Tongue (tissue), 2 donors: ENCODE data around the gene SOX6. TPM values are rescaled to one million over a fixed set of nuclear protein-coding genes. Genes with fewer than 3 reads are reported as not detected.

ENCODE experiments used
- DNase-seq: peaks from one replicate; pipeline ENCODE4 v3.0.0-alpha.2; 2015
- total RNA-seq: library from RNA; depleted of rRNA; stranded (reverse); fragments of >200 nt; gene quantifications from one replicate; pipeline ENCODE4 v1.2.3, GENCODE V29; 2014

The SOX6 gene
- total RNA-seq, 1 donor from 2014 or later = 45.0 TPM

DNA sequence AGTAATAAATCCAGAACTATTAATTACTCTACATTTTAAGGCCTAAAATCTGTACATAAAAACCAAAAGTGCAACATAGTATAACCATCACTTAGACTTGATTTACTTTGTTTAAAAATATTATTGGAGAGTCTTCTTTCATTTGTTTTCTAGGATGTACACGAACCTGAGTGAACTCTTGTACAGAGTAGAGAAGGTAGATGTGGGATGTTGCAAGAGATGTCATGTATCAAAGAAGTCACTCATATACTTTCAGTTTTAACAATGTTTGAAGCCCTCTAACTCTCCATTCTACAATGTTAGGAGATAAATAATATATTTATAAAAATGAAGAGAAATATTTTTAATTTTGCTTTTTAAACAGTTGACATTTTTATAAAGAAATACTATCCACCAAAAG is 38.6 kb downstream of the SOX6 start:
- no peak for DNase-seq

GRCh38 chr11:16313846-16314245 is 42.5 kb downstream of the SOX6 start:
- no peak for DNase-seq

DNA sequence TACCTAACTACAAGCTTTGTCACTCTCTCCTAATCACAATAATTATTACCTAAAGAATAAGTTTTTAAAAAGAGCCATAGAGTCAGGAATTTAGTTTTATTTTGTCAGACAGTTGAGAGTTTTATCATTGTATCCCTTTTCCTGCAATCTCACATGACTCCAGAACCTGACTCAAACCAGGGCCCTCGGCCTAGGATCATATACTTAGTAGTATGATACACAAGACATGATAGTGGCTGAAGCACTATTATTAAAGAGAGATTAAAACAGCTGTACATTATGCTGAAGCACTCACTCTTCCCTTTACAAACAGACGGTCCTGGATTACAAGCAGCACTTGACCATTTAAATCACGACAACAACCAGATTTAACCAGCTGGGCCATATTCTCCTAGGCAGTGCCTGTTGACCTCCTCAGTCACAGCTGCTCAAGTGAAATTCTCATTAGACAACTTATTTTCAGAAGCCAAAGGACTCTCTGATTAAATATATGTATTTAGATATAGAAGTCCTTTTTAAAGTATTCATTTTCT is 44.0 kb downstream of the SOX6 start:
- peak; percentile 68 for DNase-seq

DNA sequence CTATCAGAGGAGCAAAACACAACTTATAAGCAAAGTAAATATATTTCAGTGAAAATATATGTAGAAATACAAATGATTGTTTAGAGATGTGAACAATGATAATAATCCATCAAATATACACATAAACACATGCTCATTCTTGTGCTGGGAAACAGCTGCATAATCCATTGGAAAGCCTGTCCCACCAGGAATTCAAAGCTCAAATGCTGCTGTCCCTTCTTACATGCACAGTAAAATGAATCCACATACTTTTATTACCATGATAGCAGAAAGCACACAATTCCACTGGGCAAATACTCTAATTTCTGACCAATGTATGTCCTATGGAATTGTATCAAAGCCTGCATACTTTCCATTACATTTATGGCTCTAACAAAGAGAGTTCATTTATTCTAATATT is 44.5 kb downstream of the SOX6 start:
- peak; percentile 62 for DNase-seq

DNA sequence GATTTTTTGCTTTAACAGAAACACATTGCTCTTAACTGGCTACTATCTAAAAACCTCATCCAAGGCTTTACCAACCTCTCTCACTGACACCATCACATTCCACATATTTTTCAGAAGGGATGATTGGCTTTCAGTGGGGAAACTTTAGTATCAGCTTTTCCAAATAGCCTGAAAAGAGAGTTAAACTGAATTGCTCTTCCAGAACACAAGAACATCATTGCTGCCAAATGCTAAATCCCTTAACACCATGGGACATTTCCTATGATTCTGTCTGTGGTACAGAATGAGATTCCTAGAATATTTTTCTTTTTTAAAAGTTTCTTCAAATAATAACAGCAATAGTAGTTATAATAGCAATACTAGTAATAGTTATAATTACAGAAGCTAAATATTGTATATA is 45.4 kb downstream of the SOX6 start:
- DNase-seq = peak; percentile 60

DNA sequence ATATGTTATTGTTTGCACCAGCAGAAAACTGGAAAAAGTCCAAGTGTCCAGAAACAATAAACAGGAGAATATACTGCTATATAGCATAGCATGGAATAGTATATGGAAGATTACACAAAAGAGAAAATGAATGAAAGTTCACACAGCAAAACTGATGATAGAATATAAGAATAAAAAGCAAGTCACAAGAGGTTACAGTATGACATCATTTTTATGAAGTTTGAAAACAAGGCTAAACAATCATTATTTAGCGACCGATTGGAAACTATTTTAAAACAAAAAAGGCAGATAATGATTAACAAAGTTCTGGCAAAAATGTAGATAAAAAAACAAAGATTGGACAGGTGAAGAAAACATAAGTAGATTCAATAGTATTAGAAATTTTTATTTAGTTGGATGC is 47.1 kb downstream of the SOX6 start:
- no peak for DNase-seq

- no peak for DNase-seq
These were observed 54.9 kb downstream of the SOX6 start for GRCh38 chr11:16301462-16301861.

GRCh38 chr11:16299884-16300782 is 56.2 kb downstream of the SOX6 start:
- no peak for DNase-seq

DNA sequence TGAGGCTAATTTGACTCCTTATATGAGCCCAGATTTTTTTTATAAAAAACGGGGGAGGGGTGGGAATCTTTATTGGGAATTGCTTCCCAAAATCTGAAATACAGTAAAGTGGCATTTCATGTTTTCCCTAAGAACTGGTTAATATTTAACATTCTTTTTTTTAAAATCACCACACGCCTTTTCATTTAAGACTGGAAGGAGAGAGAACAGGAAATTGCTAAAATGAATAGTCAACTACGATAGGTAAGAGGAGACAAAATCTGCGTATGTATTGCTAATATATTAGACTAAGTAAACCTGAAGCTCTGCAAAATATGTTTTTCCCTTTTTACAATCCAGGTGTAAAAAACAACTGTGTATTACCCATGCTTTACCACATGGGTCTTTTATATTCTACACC is 57.0 kb downstream of the SOX6 start:
- DNase-seq = no peak

- DNase-seq = peak; percentile 58
These were observed 59.0 kb downstream of the SOX6 start for GRCh38 chr11:16297332-16297731.

- DNase-seq = peak; percentile 54
These were observed 60.1 kb downstream of the SOX6 start for GRCh38 chr11:16296273-16296672.

DNA sequence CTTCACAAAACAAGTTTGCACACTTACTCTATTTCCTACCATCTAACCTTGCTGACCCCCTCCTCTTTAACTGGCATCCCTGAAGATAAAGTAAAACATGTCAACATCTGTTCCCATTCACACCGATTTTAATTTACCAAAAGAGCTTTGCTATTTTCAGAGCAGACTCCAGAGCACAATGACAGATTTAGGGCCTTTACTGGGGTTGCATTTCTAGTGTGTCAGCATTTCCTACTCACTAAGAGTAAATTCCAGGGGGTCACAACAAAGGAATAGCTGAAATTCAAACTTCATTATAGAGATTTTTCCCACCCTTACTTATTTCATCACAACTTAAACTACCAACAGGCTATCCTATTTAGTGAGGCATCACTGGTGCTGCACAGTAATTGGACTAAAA is 60.8 kb downstream of the SOX6 start:
- peak; percentile 19 for DNase-seq

GRCh38 chr11:16293204-16293681 is 63.1 kb downstream of the SOX6 start:
- DNase-seq = peak; percentile 72

- peak; percentile 89 for DNase-seq
These were observed 64.0 kb downstream of the SOX6 start for GRCh38 chr11:16292167-16292859.

DNA sequence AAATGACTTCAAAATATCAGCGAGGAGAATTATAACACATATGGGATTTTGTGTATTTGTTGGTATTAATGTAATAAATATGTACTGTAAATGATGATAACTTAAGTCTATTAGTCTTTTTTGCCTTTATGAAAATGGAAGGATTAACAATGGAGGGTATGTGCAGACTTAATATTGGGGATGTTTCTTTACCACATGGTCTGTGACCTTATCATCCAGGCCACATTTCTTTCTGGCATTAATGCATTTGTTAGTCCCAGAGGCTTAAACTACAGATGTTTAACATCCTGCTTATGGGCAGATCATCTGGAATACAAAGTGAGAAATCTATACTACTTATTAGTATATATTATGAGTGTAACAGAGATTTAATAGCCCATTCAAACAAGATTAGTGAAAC is 64.6 kb downstream of the SOX6 start:
- peak; percentile 31 for DNase-seq

DNA sequence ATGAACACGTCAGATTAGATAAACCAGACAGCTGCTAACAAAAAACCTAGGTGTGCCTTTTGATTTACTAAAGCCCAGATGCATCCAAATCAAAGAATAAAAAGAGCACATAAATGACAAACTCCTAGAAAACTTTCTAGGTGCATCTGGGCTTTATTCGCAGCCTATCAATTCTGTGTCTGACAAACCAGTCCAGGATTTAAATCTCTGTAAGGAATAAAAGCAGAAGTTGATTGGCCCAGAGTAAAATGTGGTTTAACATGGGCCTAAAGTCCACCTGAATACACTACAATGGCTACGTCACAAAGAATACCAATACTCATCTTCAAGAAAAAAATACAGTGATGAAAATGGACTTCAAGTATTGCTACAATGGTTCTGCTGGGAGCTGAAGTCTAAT is 66.8 kb downstream of the SOX6 start:
- no peak for DNase-seq

GRCh38 chr11:16287630-16288280 is 68.6 kb downstream of the SOX6 start:
- DNase-seq = no peak

DNA sequence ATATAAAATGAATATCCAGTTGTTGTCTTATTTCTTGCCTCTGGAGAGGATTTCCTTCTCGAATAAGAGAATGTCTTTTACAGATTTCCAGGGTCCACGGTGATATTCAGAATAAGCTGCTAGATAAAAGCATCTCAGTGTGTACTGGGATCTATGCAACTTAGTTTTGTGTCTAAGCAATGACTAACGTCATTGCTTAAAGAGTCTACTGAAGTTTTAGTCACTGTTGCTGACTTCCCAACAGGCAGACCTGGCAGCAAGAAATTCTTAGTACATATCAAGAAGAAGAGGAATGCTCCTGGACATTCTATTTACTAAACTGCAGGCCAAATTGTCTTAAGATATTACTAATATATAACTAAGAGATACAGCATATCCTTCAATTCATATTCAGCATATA is 70.3 kb downstream of the SOX6 start:
- DNase-seq = no peak

DNA sequence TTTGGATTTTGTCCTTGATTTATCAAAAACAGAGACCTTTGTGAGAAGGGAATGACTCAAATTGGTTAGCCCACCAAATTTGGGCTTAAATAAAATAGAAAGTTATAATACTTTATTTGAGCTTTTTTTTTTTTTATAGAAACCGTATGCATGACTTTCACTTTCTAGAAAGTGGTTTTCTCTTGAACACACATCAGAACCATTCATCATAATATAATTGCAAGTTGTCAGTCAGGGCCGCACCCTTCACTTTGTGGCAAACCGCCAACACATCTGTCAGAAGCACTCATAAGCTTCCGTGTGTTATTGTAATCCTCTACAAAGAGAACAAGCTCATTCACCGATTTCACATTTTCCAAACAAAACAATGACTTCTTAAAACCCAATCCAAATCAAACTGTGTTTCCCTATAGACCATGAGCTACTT is 76.1 kb downstream of the SOX6 start:
- peak; percentile 75 for DNase-seq

- no peak for DNase-seq
These were observed 76.8 kb downstream of the SOX6 start for GRCh38 chr11:16279524-16279923.

DNA sequence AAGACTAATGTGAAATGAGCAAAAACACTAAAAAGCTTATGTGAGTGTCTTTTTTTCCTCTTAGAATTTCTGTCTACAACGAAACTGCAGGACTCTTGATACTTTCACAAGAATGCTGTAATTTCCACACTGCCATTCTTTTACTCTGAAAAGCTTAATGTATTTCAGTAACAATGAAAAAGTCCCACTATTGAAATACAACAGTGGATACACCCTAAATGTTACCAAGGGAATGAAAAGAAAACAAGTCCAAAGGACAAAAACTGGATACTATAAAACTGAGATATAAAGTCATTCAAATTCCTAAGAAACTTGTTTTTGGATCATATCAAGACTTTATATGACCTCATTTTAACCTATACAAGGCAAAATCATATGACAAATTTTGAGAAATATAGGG is 77.4 kb downstream of the SOX6 start:
- no peak for DNase-seq

DNA sequence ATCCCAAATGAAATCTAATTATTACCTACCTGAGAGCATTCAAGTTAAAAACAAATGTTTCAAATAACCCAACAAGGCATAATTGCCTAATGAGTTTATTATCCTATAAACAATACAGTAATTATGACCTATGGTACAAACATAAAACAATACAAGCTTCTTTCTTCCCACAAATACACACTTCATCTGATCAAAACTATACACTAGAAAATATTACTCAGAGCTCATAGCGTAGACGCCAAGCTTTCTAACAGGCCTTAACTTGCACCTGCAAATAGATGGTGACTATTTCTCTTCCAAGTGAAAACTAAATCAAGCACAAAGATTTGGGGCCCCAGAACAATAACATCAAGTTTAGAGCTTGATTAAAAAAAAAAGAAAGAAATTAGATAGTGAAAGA is 78.1 kb downstream of the SOX6 start:
- no peak for DNase-seq

DNA sequence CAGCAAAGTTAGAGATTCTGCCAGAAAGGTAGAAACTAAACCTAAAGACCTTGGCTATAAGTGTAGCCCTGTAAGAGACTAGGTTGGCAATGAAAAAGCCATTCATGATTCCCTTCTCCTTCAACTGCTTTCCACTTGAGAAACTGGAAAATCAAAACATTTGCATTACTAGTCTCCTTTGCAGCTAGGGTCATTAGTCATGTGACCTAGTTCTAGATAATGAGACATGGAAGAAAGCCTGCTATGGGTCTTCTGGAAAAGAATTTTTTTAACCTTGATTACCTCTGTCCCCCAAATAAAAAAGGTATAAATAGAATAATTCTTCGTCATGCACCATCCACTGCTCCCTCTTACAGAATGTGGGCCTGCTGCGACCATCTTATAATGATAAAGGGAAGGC is 80.1 kb downstream of the SOX6 start:
- no peak for DNase-seq
